HG02623 (cell line): Measurements from ENCODE around the gene RHBDD3.

Experiments
- ATAC-seq: cut with Tn5 transposase; IDR thresholded peaks from one replicate; pipeline ENCODE4 v1.9.1; 2021; ENCODE audit warnings: moderate library complexity; ENCODE audit not compliant: unreplicated experiment

The RHBDD3 gene

DNA sequence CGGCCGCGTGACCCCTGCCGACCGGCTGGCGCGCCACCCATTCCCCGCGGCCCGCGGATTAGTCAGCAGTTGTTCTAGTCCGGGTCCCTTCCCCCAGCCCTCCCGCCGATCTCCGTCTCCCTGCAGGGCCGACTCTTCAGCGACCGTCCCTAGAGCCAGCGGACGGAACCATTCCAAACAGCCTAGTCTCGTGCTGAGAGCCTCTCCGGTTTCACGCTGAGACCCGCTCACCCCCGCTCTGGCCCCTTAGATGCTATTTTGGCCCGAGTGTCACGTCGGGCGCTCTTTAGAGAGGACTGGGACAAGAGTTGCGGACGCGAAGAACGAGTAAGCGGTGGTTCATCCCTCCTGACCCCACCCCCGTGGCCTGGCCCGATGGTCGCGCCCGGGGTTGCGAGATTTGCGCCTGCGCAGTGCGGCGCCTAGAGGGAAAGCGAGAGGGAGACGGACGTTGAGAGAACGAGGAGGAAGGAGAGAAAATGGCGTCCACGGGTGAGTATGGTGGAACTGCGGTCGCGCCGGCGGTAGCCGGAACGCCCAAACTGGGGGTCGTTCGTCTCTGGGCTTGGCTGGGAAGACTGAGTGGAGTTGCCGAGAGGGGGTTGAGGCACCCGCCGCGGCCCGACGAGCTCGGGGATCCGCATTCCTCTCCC lies at the start of gene RHBDD3, which contains the start of gene EWSR1:
RHBDD3 (minus strand) TSS at position 124 of the 653 bp plus-strand sequence. CDS start 2,355 bp downstream, outside the sequence.
EWSR1 (plus strand) TSS at position 411 of the 653 bp plus-strand sequence; CDS start at position 480, 69 bp downstream.
- peak; percentile 81 for ATAC-seq

DNA sequence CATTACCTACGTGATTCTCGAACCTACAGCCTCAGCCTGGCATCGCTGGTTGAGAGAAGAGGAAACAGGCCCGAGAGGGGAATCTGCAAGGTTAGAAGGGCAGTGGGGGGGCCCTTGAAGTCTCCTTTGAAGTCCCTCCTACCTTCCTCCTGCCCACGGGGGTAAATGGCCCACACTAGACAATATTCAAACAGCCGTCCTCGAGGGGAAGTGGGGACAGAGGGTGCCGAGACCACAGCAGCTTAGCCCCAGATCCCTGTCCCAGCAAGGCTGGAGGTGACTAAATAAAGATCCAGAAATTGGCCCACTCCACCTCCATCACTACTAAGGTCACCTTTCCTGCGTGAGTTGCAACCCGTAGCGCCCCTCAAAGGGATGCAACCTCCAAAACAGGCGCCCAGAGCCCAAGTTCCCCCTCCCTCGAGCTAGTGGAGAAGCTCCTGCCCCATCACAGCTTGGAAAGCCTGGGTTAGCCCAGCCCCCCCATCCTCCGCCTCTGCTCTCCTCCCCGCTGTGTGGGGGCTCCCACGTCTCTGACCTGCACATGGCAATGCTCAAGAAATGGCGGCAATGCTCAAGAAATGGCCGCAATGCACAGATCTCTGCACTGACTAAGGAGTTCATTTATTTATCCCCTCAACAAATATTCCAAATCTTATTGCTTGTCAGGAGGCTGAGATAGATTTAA lies 48.5 kb upstream of the RHBDD3 start:
- ATAC-seq: no peak

DNA sequence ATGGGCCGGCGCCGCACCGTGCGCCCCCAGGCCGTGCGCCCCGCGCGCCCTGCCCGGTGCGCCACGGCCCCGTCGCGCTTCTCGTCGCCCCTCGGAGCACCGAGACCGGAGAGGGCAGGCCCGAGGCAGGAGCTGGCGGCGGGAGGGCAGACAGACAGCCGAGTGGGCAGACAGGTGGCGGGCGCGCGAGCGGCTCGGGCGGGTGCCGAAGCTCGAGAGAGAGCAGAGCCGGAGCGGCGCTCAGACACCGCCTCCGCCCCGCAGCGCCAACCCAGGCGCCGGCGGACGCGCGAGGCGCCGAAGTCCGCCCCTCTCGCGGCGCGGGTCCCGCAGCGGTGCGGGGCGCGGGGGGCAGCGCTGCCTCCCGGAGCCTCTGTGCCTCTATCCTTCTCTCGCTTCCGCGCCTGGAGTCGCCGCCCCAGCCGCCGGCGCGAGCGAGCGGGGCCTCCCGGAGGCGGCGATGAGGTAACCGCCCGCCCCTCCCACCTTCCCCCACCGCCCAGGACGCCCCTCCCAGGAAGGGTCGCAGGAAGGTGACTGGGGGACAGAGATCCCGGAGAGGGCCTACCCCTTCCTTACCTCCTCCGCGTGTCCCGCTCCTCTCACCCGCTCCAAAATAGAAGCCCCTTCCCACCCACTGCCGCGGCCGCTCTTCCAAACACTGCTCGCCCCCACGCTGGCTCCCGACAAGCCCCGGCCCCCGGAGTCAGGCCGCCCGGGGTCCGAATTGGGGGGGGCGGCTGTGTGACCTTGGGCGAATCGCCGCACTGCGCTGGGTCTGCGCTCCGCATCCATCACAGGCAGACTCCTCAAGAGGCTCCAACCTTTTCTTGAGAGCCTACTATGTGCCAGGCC lies 47.7 kb upstream of the RHBDD3 start, which contains the start of gene RASL10A:
RASL10A (minus strand) TSS at position 412 of the 855 bp plus-strand sequence. CDS start 451 bp downstream, outside the sequence.
- ATAC-seq: no peak

DNA sequence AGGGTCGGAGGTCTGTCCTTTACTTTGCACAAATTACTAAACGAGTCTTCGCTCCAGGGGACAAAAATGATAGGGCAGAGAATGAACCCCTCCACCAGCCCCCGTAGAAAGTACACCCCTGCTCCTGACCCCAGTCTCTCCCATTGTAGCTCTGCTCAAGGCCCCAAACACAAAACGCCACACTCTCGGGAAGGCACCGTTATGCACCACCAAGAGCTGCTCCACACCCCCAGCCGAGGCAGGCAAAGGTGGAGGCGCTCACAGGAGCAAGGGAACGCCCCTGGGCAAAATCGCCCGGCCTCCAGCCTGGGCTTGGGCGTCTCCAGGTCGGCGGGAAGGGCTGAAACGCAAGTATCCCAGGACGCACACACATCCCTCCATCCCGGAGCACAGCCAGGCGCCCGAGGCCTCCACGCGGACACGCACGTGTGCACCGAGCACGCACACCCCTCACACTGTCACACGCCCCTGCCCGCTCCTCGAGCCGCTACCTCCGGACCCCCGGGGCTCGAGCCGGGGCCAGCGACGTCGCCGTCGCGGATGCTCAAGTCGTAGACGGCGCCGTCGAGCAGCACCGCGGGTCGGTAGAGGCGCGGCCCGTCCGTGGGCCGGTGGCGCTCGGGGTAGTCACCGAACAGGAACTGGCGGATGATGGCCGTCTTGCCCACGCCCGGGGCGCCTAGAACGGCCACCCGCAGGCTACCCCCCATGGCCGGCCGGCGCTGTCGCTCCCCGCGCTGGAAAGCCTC lies 46.9 kb upstream of the RHBDD3 start:
- ATAC-seq: no peak

DNA sequence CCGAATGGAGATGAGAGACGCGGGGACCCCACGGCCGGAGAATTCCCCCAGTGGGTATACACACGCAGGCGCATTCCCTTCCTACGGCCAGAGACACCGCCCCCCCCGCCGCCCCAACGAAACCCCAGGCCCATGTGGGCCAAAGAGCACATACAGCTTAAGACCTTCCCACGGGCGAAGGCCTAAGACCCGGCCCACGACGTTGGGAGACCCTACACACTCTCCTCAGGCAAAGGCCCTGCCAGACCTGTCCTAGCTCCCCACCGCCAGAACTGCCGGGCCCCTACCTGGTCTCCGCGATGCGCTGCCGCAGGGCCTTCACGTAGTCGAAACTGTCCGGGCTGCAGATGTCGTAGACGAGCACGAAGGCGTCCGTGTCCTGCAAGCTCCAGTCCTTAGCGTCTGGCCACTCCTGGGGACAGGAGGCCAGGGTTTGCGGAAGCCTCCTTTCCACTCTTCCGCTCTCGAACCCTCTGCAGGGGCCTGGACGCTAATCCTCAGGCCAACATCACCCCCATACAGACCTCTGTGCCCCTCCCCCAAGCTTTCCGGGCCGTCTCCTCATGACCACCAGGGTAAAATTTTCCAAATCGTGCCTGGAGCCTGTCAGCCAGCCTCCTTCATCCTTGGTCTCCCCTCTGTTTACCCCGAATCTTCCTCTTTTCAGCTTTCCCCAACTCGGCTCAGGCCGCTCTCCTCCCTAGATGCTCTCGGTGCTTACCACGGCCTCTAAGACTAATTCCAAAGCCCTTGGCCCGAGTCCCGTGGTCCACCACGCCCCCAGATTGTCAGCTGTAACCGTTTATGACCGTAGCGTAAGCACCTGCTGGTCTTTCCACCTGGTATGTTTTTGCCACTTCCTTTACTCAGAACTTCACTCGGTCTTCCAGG lies 46.0 kb upstream of the RHBDD3 start:
- no peak for ATAC-seq

DNA sequence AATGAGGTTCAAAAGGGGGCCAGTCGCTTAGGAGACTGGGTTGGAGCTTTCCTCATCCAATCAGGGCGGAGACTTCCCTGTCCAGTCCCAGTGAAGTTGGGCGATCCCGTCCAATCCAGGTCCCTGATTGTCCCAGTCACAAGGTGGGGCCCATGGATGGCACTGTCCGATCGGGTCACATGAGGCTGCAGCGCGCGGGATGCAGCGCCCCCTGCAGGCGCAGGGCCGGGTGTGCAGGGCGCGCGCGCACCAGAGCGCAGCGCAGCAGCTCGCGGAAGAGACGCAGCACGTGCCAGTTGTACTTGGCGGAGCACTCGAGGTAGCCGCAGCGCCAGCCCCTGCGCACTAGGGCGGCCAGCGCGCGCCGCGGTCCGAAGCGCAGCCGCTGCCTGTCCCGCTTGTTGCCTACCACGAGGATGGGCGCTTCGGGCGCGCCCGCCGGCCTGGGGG lies 45.4 kb upstream of the RHBDD3 start:
- no peak for ATAC-seq

DNA sequence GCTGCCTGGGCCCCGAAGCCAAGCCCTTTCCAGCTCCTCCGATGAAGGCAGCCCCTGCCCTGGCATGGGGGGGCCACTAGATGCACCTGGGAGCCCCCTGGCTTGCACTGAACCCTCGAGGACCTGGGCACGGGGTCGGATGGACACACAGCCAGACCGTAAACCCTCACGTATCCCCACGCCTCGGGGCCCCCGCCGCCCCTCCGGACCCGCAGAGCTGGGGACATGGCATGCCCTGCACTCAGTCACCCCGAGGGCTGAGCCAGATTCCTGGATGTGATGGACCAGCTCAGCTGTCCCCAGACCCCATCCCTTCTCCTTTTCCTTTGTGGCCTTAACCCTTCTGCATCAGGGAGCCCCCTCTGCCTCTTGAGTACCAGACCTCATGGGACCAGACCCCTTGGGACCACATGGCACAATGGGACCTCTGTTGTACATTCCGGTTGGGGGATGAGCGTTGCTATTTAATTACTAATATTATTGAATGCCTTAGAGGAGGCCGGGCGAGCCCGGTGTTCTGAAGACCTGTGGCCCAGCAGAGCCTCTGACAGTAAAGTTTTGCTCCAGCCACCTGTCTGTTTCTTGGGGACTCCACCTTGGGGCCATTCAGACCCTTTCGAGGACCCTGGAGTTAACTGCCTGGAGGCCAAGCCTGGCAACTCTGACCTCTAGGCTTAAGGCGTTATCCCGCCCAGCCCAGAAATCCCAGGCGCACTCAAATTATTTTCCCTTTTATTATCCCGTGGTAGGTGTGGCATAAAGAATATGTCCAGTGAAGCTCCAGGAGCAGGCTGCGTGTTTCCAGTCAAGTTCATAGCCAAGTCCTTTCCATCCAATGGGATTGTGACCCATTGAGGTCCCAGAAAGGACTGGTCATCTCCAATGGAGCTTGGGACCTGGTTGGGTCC lies 44.7 kb upstream of the RHBDD3 start:
- ATAC-seq: no peak

DNA sequence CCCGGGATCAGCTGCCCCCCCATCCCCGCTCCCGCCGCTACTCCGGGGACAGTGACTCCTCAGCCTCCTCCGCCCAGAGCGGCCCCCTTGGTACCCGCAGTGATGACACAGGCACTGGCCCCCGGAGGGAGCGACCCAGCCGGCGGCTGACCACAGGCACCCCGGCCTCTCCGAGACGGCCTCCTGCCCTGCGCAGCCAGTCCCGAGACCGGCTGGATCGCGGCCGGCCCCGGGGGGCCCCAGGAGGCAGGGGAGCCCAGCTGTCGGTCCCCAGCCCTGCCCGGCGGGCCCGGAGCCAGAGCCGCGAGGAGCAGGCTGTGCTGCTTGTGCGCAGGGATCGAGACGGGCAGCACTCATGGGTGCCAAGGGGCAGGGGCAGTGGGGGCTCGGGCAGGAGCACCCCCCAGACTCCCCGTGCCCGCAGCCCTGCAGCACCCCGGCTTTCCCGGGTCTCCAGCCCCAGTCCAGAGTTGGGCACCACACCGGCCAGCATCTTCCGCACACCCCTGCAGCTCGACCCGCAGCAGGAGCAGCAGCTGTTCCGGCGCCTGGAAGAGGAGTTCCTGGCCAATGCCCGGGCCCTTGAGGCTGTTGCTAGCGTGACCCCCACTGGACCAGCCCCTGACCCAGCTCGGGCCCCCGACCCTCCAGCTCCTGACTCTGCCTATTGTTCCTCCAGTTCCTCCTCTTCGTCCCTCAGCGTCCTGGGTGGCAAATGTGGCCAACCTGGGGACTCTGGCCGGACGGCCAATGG lies 43.9 kb upstream of the RHBDD3 start:
- ATAC-seq: no peak

DNA sequence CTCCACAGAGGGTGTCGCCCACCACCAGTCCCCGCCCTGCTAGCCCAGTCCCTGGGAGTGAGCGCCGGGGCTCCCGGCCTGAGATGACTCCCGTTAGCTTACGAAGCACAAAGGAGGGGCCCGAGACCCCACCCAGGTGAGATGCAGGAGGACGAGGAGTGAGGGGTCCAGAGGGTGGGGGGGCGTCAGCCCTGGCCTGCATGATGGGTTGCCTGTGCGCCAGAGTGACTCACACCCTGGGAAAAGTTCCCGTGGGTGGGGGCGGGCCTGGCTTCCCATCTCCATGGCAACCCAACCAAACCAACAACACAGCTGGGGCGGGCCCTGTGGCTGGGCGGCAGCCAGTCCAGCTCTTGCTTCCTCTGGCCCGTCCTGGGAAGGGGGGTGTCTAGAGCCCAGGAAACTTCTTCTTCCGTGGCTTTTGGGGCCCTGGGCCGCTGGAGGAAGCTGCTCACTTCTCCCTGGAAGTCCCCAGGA lies 43.1 kb upstream of the RHBDD3 start:
- no peak for ATAC-seq

DNA sequence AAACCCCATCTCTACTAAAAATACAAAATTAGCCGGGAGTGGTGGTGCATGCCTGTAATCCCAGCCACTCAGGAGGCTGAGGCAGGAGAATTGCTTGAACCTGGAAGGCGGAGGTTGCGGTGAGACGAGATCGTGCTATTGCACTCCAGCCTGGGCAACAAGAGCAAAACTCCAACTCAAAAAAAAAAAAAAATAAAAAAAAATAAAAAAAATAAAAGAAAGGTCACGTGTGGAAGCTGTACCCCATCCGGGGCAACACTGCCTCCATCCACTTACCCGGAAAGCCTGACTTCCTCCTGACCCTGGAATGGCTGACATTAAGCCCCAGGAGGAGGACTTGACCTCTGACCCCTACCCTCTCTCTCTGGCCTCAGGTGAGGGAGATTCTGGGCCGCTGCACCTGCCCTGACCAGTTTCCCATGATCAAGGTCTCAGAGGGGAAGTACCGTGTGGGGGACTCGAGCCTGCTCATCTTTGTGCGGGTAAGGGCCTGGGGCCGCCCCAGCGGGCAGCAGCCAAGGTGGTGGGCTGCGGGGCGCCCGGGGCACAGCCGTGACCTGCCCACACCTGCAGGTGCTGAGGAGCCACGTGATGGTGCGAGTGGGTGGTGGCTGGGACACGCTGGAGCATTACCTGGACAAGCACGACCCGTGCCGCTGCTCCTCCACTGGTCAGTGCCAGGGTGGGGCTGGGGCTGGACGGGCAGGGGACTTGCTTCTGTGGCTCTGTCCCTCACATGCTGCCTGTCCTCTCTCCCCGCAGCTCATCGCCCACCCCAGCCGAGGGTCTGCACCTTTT lies 42.5 kb upstream of the RHBDD3 start:
- no peak for ATAC-seq

DNA sequence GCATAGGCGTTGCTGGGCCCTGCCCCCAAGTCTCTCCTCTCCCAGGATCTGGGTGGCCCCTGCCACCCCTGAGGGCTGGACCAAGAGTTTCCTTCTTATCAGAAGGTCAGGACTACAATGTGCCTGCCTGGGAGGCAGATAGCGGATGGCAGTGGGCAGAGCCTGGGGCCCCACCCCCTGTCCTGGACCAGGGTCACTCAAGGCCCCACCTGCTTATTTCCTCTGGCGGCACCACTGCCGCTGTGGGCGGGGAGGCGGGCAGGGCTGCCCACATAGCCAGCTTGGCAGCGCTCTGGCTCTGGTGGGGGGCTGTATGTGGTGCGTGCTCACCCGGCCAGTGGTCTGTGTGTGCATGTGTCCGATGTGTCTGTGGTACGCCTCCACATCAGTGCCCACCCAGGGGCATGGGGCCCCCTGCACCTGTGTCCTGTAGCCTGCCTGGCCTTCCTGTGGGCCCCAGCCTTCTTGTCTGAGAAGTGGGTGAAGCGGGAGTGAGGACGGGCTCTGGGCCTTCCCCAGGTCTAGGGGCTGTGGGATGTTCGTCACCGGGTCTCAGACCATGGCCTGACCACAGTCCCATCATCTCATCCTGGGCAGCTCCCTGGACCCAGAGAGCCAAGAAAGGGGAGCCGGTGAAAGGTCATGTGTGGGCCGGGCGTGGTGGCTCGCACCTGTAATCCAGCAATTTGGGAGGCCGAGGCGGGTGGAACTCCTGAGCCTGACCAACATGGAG lies 41.7 kb upstream of the RHBDD3 start:
- no peak for ATAC-seq

DNA sequence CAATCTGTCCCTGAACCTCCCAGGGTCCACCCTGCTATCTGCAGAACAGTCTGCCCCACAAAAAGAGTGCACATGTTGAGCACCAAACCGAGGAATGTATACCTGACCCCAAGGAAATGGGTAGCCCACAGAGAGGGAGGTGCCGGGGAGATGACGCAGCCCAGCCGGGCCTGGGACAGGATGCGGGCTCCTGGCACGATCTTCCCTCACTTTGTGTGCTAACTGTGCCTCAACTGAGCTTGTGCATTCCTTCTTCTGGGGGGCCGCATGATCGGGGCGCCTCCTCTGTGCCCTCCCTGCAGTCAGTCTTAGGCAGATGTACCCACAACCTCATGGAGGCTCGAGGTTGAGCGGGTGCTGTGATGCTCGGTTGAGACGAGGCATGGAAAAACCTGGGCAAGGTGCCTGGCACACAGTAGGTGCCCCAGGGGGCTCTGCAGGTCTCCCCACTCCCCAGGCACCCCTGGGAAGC lies 41.0 kb upstream of the RHBDD3 start:
- ATAC-seq: no peak

DNA sequence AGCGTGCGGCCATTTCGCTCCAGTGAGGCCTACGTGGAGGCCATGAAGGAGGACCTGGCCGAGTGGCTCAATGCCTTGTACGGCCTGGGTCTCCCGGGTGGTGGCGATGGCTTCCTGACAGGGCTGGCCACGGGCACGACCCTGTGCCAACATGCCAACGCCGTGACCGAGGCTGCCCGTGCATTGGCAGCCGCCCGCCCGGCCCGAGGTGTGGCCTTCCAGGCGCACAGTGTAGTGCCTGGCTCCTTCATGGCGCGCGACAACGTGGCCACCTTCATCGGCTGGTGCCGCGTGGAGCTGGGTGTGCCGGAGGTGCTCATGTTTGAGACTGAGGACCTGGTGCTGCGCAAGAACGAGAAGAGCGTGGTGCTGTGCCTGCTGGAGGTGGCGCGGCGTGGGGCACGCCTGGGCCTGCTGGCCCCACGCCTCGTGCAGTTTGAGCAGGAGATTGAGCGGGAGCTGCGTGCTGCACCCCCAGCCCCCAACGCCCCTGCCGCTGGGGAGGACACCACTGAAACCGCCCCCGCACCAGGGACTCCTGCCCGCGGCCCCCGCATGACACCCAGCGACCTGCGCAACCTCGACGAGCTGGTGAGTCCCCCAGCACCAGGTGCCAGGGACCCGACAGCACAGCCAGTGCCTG lies 40.5 kb upstream of the RHBDD3 start:
- ATAC-seq: no peak

DNA sequence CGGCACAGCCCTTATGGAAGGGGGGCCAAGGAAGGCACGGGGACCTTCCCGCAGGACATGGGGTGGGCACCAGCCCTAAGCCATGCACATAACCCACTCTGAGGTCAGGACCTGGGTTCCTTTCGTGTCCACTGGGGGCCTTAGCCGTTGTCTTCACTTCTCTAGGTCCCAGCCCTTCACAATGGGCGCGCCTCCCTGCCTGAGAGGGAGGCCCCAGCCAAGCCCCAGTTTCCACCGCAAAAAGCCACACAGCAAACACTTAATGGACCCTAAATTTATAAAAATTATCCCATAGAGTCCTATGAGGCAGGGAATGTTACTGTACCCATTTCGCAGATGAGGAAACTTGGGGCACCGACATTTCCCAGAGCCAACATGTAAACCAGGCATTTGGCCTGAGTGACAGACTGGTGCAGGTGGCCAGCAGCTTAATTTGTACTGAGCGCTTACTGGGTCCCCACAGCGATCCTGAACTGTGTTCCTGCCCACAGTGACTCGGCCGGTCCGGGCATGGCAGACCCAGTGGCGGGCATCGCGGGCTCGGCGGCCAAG lies 39.9 kb upstream of the RHBDD3 start:
- ATAC-seq: no peak

DNA sequence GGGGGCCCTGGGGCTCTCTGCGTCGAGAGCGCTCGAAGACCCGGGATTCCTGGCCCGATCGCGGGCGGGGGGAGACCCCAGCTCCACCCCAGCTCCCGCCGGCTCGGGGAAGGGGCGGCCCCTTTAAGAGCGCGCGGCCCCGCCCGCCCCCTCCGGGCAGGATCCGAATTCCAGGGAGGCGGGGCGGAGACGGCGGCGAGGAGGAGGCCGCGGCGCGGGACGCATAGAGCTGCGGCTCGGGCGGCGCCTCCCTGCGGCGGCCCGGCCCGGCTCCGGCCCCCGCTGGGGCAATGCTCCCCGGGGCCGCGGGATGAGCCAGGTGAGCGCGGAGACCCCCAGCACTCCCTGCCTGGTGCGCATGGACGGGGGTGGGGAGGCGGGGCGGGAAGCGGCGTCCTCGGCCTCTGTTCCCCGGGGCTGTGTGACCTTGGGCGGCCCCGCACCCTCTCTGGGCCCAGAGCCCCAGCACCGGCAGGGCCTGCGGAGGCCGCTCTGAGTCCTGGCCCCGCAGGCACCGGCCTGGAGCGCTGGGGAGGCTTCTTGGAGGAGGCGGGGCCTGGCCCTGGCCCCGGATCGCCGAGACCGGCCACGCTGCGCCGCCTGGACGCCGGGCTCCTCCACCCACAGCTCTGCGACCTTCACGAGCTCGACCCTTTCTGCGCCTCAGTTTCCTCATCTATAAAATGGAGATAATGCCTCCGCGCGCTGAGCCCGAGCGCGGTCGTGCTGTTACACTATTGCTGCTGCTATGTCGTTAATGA lies 39.2 kb upstream of the RHBDD3 start:
- ATAC-seq: no peak
